HG02981 (cell line): Measurements from ENCODE around the gene POLR2J2.
"Not testable (repeated sequence)": the region's sequence is repeated elsewhere in the genome, so short reads cannot be mapped to it uniquely, and the experiment has no call there.

ENCODE experiments used
- ATAC-seq: cut with Tn5 transposase; IDR thresholded peaks from one replicate; pipeline ENCODE4 v1.9.1; 2021; ENCODE audit warnings: mild to moderate bottlenecking, moderate library complexity; ENCODE audit not compliant: unreplicated experiment

The POLR2J2 gene

GRCh38 chr7:102671166-102671955 lies at the start of gene POLR2J2:
TSS of gene POLR2J2 (minus strand) at chr7:102671663. CDS start at chr7:102671601, 62 bp downstream.
- ATAC-seq: peak; percentile 66

GRCh38 chr7:102718491-102718890 lies 47.0 kb upstream of the POLR2J2 start:
- not testable (repeated sequence) for ATAC-seq

GRCh38 chr7:102715718-102716117 lies 44.3 kb upstream of the POLR2J2 start:
- peak; percentile 82 for ATAC-seq

- ATAC-seq: not testable (repeated sequence)
Measured at GRCh38 chr7:102714774-102715522, 43.5 kb upstream of the POLR2J2 start.

GRCh38 chr7:102713691-102714080 lies 42.2 kb upstream of the POLR2J2 start:
- peak; percentile 47 for ATAC-seq

- peak; percentile 65 for ATAC-seq
Measured at GRCh38 chr7:102713011-102713690, 41.7 kb upstream of the POLR2J2 start.

- not testable (repeated sequence) for ATAC-seq
Measured at GRCh38 chr7:102698962-102699750, 27.7 kb upstream of the POLR2J2 start.

GRCh38 chr7:102697642-102698512 lies 26.4 kb upstream of the POLR2J2 start:
- not testable (repeated sequence) for ATAC-seq

GRCh38 chr7:102696009-102696408 lies 24.5 kb upstream of the POLR2J2 start:
- ATAC-seq: not testable (repeated sequence)

GRCh38 chr7:102695033-102695552 lies 23.6 kb upstream of the POLR2J2 start:
- peak; percentile 68 for ATAC-seq

- not testable (repeated sequence) for ATAC-seq
Measured at GRCh38 chr7:102694008-102694407, 22.5 kb upstream of the POLR2J2 start.

GRCh38 chr7:102690602-102691001 lies 19.1 kb upstream of the POLR2J2 start:
- ATAC-seq: not testable (repeated sequence)

- ATAC-seq: peak; percentile 68
Measured at GRCh38 chr7:102689436-102690282, 18.2 kb upstream of the POLR2J2 start.

GRCh38 chr7:102688299-102689036 lies 17.0 kb upstream of the POLR2J2 start:
- ATAC-seq: peak; percentile 65

- ATAC-seq: not testable (repeated sequence)
Measured at GRCh38 chr7:102682560-102682959, 11.1 kb upstream of the POLR2J2 start.

- ATAC-seq: not testable (repeated sequence)
Measured at GRCh38 chr7:102680780-102681179, 9.3 kb upstream of the POLR2J2 start.

GRCh38 chr7:102675545-102675944 lies 4.1 kb upstream of the POLR2J2 start:
- not testable (repeated sequence) for ATAC-seq
